ENCODE data around the gene CCNB2.

CCNB2 gene

DNA sequence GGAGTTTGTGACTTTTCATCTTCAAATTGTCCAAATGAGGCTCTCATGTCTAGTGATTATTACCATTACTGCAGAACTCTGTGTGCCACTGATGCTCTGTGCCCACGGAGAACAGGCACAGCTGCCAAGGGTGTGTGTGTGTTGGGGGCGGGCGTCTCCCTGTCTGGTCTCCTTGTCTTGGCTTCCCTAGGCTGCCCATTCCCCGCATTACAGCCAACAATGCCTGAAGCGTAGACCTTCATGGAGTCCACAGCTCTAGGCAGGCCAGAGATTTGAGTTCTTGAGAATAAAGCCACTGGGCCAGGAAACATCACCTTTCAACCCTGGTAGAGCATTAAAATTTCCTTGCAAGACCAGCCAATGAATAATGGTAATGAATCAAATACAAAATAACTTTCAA, 42.7 kb downstream of the CCNB2 start:
- no peak overlapping the region for H3K4me3 Mint-ChIP-seq
- peaks cover 12% of the 10 kb centered on the region for H3K4me1 Mint-ChIP-seq
- H3K27ac Mint-ChIP-seq, result peak overlapping the region in 1 of 3 experiments; percentile 78
- H3K9me3 Mint-ChIP-seq, result no peaks in the 10 kb centered on the region
- H3K36me3 Mint-ChIP-seq (ENCODE audit: low read depth), result peaks cover 49% of the 10 kb centered on the region
- TF ChIP-seq, protein P1, sequence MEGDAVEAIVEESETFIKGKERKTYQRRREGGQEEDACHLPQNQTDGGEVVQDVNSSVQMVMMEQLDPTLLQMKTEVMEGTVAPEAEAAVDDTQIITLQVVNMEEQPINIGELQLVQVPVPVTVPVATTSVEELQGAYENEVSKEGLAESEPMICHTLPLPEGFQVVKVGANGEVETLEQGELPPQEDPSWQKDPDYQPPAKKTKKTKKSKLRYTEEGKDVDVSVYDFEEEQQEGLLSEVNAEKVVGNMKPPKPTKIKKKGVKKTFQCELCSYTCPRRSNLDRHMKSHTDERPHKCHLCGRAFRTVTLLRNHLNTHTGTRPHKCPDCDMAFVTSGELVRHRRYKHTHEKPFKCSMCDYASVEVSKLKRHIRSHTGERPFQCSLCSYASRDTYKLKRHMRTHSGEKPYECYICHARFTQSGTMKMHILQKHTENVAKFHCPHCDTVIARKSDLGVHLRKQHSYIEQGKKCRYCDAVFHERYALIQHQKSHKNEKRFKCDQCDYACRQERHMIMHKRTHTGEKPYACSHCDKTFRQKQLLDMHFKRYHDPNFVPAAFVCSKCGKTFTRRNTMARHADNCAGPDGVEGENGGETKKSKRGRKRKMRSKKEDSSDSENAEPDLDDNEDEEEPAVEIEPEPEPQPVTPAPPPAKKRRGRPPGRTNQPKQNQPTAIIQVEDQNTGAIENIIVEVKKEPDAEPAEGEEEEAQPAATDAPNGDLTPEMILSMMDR (IDR thresholded peaks at IDR 0.05; ENCODE audit: unreplicated experiment in 3 of 3), result no peak
- H3K27me3 Mint-ChIP-seq (ENCODE audit: low read depth), result no peaks in the 10 kb centered on the region

DNA sequence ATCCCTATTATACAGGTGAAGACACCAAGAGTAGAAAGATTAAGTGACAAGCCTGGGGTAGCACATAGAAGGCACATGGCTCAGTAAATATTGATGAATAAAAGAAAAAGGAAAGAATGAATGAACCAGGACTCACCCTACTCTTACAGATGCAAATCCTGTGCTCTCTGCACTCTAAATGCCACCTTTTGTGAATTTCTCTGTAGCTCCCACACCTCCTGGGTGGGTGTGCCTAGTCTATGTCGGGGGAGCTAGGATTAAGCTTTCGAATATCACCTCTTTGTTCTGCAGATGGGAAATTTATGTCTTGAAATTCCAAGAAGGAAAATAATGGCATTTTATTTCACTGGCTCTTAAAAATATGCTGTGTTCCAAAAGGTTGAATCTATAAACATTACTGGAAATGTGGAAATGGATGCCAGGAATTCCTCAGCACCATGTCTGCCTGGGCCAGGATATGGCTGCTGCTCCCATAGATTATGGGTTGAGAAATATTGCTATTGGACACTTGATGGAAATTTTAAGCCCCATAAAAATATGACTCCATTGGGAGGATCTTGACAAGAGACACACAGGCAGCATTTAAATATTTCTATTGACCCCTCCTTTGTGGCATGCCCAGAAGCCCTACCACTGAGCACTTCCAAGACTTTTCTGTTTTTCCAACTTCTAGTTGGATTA, 43.3 kb downstream of the CCNB2 start:
- peaks cover 52% of the 10 kb centered on the region for H3K36me3 Mint-ChIP-seq (ENCODE audit: low read depth)
- peak overlapping the region; percentile 68 to 91 (median 78) for H3K27ac Mint-ChIP-seq
- no peaks in the 10 kb centered on the region for H3K27me3 Mint-ChIP-seq (ENCODE audit: low read depth)
- no peaks in the 10 kb centered on the region for H3K9me3 Mint-ChIP-seq
- no peak overlapping the region for H3K4me3 Mint-ChIP-seq
- TF ChIP-seq, protein P1 (IDR thresholded peaks at IDR 0.05; ENCODE audit: unreplicated experiment in 3 of 3), result no peak
- H3K4me1 Mint-ChIP-seq, result peaks cover 12% of the 10 kb centered on the region

DNA sequence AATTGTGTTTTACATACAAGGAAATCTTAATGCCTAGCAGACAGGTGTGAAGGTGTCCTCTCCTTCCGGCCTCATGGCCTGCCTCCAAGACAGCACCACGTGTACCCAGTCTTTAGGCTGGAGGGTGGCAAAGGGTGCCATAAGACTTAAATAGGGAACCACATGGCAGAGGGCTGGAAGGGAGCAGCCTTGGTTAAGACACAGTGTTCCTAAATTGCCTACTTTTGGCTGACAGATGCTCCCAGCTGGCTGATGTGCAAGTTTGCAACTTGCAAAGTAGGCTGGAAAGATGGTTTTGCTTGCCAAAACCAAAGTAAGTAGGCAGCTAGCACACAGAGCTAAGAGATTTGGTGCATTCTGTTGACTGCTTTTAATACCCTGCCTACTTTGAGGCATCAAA, 45.2 kb downstream of the CCNB2 start:
- H3K4me3 Mint-ChIP-seq, result no peak overlapping the region
- TF ChIP-seq, protein P1 (IDR thresholded peaks at IDR 0.05; ENCODE audit: unreplicated experiment in 3 of 3), result no peak
- peaks cover 19% of the 10 kb centered on the region for H3K4me1 Mint-ChIP-seq
- no peak overlapping the region for H3K27ac Mint-ChIP-seq
- H3K9me3 Mint-ChIP-seq, result no peaks in the 10 kb centered on the region
- H3K27me3 Mint-ChIP-seq (ENCODE audit: low read depth), result no peaks in the 10 kb centered on the region
- peaks cover 66% of the 10 kb centered on the region for H3K36me3 Mint-ChIP-seq (ENCODE audit: low read depth)

DNA sequence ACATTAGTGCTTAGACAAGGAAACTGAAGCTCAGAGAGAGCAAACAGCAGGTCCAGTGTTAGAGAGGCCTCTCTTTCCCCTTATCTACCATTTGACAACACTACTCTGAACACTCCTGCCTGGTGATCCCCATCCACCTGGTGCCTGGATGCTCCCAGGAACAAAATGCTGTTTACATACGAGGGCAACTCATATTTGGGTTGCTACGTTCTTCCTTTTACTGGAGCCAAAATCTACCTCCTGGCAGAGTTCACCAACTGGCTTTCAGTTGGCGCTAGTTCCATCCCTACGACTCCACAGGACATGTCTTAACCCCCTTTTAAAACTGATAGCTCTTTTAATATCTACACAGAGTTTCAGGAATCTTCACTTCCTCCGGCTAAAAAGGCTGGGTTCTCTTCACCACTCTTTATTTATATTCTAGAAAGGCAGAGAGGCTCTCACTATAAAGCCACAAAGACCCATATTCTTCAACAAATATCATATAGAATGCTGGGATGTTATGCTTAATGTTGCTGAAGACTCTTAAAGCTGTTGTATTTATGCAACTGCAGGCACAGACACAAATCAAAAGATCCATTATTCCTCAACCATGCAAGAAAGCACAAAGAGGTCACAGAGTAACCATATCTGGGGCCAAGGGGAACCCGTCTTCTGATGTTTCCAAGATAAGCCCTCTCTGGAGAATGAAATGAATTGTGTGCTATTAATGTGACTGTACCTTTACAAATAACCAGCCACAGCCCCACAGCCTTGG, 47.9 kb downstream of the CCNB2 start:
- Mint-ChIP-seq H3K9me3 (no peaks in the 10 kb centered on the region), H3K27ac (no peak overlapping the region), H3K4me1 (peaks cover 30% of the 10 kb centered on the region), H3K36me3 (ENCODE audit: low read depth) (peaks cover 67% of the 10 kb centered on the region), H3K4me3 (no peak overlapping the region), H3K27me3 (ENCODE audit: low read depth) (no peaks in the 10 kb centered on the region)
- TF ChIP-seq, protein P1 (IDR thresholded peaks at IDR 0.05; ENCODE audit: unreplicated experiment in 3 of 3), result no peak

DNA sequence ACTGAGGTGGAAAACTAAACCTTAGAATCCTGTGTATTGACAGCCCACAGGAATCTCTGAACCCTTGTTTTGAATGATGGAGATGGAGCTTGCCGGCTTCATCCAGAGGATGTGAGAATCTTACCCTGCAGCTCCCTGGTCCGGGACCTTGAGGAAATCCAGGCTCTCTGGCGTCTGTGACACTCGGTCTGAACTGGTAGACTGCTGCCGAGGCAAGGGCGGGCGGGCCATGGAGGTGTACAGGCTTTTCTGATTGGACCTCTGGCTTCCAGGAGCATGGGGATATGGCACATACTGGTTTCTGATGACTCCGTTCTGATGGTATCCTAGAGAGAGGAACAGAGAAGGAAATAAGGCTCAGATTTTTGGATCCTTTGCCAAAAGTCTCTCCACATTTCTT, 48.5 kb downstream of the CCNB2 start:
- TF ChIP-seq, protein P1 (IDR thresholded peaks at IDR 0.05; ENCODE audit: unreplicated experiment in 3 of 3), result no peak

More for the DNA sequence above, 48.5 kb downstream of the CCNB2 start:
- no peaks in the 10 kb centered on the region for H3K9me3 Mint-ChIP-seq
- no peaks in the 10 kb centered on the region for H3K27me3 Mint-ChIP-seq (ENCODE audit: low read depth)
- no peak overlapping the region for H3K4me3 Mint-ChIP-seq
- no peak overlapping the region for H3K27ac Mint-ChIP-seq
- H3K4me1 Mint-ChIP-seq, result peaks cover 30% of the 10 kb centered on the region
- peaks cover 68% of the 10 kb centered on the region for H3K36me3 Mint-ChIP-seq (ENCODE audit: low read depth)

Measured in nephron (organoid).